NCI-H1417 (cell line): Measurements from ENCODE around the gene FAM136A.
"Not testable (repeated sequence)": the region's sequence is repeated elsewhere in the genome, so short reads cannot be mapped to it uniquely, and the experiment has no call there.

ENCODE experiments used
- DNase-seq, 3 experiments: peaks; one replicate each; lab custom pipeline; 2025; lab: John Stamatoyannopoulos, UW

The FAM136A gene

DNA sequence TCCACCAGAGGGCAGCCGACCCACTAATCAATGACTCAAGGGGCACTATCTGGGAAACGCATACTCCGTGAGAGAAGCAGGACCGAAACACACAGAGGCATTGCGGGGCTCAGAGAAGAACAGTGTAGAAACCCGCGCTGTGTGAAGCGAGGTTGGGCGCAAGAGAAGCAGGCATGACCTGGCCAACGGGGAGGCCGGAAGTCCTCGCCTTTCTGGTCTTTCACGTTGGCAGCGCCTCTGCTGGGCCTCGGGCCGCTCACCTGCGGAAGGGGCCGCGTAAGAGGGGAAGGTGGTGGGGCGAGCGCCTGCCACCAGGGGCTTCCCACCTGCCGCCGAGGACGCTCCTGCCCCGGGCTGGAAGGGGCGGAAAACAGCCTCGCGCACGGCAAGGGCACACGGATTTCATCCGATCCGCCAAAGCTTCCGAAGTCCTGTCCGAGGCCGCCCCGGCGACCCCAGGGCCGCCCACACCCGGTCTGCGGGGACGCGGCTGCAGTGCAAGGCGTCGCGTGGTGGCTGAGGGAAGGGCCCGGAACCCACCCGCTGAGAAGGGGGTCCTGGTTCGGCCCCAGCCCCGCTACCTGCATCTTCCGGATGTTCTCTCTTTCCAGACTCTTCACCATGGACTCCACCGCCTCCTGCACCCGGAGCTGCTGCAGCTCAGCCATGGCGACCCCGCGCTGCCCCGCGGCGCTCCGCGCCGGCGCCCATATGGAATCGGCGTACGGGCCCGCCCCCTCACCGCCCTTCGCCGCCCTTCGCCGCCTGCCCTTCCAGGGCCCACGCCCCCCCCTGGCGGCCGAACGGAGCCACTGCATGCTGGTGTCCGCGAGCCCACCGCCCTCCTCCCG, at the start of gene FAM136A:
Gene FAM136A (minus strand): TSS at position 724 of the 851 bp plus-strand sequence. CDS start 56 bp downstream, at position 668.
- peak; percentile 92 to 94 (median 93) for DNase-seq

DNA sequence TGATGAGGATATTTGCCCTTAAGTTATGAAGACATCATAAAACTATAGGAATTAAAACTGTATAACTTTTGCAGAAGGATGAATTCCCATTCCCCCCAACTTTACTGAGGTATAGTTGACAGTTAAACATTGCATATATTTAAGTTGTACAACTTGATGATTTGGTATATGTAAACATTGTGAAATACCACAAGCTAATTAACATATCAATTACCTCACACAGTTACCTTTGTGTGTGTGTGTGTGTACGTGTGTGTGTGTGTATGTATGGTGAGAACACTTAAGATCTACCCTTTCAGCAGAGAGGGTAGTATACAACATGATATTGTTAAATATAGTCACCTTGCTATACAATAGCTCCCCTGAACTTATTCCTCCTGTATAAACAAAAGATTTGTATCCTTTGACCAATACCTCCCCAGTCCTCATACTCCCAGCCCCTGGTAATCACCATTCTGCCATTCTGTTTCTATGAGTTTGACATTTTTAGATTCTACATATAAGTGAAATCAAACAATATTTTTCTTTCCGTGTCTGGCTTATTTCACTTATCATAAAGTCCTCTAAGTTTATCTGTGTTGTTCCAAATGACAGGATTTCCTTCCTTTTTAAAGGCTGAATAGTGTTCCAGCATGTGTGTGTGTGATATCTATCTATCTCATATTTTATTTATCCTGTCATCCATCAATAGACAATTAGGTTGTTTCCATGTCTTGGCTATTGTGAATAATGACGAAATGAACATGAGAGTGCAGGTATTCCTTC, 48.2 kb upstream of the FAM136A start:
- no peak for DNase-seq

DNA sequence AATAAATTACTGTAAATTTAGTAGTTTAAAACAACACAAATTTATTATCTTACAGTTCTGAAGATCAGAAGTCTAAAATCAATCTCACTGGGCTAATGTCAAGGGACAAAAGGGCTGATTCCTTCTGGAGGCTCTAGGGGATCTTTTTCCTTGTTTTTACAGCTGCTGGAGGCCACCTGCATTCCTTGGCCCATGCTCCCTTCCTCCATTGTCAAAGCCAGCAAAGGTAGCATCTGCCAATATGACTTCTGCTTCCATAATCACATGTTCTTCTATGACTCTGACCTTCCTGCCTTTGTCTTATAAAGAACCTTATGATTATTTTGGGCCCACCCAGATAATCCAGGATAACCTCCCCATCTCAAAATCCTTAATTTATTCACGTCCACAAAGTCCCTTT, 46.0 kb upstream of the FAM136A start:
- no peak for DNase-seq

DNA sequence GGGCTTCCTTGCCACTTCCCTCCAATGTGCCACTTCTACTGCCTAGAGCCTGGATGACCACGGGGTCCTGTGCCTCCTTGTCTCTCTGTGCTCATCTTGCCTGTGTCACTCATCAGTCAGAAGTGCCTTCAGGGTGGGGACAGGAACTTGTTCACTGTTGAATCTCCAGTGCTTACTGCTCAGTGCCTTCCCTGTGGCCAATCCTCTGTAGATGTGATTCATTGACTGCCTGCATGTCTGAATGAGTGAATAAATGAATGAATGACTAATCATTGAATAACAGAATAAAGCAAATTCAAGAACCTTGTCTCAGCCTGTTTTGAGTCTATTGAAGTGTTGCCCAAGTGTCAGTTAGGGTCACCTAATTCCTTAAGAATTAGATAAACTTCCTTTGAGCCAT, 42.3 kb upstream of the FAM136A start:
- DNase-seq = no peak

DNA sequence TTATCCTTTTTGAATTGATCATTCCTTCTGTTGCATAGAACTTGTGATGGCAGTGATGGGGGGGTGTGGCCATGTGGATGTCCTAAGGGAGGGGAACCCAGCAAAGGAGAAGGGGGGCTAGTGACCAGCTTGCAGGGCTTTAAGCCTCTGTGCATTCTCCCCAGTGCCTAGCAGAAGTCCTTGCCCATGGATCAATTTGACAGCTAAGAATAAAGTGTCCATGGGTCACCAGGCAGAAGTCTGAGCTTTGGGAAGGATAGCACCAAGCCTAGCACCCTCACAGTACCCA, 39.6 kb upstream of the FAM136A start:
- DNase-seq = no peak

DNA sequence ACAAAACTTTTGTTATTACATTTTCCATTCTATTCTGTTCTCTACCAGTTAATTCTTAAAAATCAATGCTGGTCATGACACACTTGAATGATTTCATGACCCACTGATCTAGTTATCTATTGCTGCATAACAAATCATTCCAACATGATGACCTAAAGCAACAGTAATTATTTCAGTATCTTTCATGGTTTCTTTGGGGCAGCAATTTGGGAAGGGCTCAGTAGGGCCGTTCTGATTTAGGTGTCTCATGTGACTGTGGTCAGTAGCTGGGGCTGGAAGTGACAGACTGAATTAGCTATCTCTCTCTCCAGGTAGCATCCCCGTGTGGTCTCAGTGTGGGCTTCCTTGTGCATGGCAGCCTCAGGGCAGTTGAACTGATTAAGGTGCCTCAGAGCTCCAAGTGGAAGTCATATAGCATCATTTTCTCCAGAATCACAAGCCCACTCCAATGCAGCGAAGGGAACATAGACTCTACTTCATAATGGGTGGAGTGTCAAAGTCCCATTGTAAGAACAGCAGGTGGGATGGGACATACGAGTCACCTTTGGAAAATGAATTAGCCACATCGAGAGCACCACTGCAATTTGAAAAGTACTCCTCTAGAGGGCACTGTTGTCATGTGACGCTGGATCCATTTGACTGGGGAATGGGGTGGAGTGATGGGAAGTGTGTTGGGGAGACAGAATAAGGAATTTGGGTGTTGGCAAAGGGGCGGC, 39.1 kb upstream of the FAM136A start:
- DNase-seq = peak; percentile 58 to 87 (median 85)

DNA sequence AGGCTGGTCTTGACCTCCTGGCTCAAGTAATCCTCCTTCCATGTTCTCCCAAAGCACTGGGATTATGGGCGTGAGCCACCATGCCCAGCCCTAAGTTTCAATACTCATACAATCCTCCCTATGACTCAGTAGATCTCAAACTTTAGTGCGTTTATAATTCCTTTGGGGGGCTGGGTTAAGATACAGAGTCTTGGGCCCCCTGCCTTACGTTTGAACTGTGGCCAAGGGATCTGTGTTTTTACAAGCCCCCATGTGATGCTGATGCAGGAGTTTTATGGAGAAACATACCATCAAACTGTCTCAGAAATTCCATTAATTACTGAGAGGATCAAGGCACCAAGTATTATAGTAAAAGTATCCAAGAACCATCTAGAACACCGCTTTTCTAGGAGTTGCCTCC, 38.2 kb upstream of the FAM136A start:
- no peak for DNase-seq

DNA sequence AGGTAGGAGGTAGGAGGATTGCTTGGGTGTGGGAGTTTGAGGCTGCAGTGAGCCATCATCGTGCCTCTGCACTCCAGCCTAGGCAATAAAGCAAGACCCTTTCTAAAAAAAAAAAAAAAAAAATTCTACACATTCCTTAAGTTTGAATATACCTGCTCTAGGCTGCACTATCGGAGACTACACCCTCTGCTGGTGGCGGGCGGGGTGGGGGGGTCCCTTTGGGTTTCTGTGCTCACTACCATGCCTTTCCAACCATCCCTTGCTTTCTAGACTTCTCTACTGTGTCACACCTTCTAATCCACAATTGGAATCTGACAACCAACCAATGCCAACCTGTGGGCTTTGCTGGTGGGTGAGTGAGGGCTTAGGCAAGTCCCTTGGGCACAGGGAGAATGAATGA, 34.7 kb upstream of the FAM136A start:
- no peak for DNase-seq

DNA sequence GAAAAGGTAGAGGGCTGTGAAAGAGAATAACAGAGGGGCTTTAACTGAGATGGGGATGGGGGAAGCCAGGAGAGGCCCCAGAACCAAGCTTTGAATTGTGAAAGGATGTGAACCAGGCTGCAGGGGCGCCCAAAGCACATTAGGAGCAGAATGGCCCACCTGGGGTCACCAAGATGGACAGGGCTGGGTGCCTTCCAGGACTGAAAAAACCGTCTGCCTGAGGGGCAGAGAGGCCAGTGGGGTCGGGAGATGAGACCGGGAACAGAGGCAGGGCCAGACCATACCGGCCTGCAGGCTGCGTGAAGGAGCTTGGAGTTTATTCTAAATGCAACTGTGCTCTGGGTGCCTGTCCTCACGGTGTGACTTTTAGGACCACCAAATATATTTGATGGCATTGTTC, 29.1 kb upstream of the FAM136A start:
- DNase-seq = no peak

DNA sequence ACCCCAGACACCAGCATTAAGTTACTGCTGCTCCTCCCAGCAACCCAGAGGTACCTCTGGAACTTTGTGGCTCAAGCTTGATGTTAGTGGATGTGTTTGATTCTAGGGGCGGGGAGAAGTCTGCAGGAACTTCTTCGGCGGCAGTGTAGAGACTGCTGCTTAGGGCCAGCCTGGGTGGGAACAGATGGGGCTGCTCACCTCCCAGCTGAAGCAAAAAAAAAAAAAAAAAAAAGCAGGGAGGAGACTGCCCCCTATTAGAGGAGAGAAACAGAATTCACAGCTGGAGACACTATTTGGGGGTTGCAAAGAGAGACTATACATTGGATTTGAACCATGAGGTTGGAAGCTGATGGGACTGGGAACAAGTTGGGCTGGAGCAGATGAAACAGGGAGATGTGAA, 28.6 kb upstream of the FAM136A start:
- no peak for DNase-seq

DNA sequence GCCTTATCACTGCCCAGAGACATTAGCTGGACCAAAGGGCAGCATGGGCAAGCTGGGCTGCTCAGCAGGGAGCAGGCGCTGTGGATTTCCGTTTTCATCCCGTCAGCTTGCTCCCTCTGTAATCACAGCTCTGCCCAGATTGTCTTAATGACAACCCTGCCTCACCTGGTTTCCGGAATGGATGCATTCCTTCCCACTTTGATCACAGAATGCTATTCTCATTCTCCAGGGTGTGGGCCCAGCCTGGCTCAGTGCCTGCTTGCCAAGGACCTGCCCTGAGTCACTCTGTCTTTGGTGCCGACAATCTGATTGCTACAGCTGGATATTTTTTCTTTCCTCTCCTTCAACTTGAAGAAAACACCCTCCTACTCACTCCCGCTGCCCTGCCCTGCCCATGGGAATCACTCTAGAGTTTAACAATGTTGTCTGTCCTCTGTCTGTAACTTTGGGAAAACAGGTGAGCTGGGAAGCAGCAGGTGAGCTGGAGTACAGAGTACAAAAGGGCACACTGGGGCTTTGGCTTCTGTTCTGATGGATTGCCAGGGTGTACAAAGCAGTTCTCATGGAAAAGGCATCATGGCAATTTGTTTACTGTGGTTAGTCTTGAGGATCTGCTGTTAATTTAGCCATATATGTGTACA, 27.2 kb upstream of the FAM136A start:
- DNase-seq = peak in 2 of 3 experiments; percentile 66 to 90

DNA sequence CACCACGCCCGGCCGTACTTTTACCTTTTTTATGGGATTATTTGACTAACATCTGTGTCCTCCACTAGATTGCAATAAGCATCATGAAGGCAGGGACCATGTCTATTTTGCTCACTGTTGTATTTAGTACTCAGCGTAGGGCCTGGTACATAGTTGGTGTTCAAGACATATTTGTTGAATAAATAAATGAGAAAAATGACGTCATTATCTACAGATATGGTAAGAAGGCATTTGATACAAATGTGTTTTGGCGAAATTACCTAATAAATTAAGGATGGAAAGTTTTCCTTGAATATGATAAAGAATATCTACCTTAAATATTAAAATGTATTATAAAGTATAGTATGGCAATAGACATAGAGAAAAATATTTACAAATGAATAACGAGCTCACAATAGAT, 24.0 kb upstream of the FAM136A start:
- DNase-seq = no peak

DNA sequence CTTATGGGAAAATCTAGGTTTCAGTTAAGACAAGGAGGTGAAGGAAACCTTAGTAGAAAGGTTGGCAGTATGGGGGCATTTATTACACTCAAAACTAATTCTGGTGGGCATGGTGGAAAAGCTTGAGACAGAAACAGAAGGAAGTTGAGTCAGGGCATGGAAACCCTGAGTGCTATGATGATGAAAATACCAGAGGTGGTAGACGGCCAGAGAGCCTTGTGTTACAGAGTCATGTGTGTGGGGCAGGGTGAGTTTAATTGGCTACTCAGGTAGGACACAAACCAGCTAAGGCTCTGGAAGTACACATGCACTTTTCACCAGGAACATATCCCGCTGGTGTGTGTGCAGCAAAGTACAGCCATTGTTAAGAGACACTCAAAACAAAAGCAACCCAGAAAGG, 20.7 kb upstream of the FAM136A start:
- no peak for DNase-seq

DNA sequence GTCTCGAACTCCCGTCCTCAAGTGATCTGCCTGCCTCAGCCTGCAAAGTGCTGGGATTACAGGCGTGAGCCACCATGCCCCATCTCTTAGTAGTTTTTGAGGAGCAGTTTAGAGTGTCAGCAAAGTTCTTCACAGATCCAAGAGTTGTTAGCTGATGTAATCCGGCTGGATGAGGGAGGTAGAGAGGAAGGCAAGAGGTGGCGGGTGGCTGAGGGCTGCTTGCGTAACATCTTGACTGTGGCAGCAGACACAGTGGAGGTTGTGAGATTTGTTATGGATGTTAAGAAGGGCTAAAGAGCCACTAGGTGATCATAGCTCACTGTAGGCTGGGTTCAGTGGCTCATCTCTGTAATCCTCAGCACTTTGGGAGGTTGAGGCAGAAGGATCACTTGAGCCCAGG, 19.5 kb upstream of the FAM136A start:
- no peak for DNase-seq

DNA sequence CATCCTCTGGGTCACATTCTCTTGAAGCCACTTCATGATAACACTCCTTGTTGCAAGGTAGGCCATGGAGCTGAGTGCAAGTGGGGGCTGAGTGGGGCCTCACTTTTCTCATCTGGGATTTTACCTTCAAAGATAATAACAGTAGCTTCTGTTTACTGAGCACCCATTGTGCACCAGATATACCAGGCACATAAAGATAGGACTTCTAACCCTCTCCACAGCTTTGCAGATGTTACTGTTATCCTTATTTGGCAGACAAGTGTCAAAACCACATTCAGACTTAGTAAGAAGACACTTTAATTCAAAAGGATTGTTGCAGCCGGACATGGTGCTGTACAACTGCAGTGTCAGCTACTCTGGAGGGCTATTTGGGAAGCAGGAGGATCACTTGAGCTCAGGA, 12.8 kb upstream of the FAM136A start:
- DNase-seq = no peak

DNA sequence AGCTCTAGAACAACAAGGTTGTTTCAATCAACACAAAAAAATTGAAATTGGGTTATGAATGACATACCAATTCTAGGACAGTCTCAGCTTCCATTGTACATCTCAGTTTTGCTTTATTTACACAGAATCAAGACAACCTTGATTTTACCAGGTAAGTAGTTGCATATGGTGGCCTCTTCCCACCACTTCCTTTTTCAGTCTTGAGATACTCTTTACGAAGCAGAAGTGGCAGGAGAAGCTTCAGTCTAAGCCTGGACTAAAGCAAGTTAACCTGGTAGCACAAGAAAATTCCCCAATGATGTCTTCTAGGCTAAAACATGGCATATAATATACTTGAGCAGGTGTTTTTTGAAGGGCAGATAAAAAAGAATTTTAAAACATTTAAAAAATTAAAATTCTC, 10.7 kb upstream of the FAM136A start:
- no peak for DNase-seq

DNA sequence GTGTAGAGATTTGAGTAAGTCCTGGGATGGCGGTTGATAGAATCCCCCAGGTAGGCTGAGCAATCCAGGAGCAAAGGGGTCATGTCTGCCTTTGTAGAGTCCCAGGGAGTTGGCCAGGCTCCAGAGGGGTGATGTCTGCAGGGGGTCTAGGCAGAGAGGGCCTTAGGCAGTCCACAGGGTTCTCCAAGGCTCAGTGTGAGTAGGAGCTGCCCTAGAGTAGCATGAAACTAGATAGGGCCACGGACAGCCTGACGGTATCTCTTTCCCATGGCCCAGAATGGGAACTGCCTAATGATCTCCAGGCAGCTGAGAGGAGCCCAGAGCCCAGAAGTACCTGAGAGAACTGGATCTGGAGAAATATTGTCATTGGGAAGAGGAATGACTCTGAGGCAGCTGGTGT, 9.0 kb upstream of the FAM136A start:
- no peak for DNase-seq

DNA sequence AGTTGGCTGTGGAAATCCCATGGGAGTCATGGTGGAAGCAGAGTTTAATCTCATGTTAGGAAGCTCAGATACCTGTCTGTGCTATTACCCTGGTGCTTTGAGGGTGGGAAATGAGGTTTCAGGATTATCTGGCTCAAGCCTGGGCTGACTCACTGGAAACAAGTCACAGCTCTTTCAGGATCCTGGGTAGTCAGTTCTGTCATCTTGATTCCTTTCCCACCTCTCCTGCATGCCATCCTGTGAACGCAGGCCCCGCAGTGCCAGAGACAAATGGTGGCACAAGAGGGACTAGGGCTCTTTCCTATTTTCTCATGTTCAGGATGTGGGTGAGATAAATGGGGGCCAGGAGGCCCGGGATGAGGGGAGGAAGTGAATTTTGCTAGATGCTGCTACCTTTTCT, 3.7 kb upstream of the FAM136A start:
- peak in 1 of 3 experiments; percentile 14 for DNase-seq

DNA sequence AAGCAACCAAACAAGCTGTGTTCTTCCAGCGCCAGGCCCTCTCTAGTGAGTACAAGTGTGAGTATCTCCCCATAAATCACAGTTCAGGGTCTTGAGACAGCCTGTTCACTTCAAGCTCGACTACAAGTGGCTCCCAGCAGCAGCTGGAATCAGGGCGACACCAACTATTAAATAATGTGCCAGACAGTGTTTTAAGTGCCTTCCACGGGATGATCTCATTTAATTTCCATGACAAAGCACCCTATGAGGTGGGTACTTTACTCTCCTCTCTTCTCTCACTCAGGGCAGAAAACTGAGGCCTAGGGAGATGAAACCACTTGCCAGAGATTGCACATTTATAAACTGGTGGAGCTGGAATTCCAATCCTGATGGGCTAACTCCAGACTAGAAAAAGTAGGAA, 2.6 kb upstream of the FAM136A start:
- peak; percentile 54 to 96 (median 88) for DNase-seq

DNA sequence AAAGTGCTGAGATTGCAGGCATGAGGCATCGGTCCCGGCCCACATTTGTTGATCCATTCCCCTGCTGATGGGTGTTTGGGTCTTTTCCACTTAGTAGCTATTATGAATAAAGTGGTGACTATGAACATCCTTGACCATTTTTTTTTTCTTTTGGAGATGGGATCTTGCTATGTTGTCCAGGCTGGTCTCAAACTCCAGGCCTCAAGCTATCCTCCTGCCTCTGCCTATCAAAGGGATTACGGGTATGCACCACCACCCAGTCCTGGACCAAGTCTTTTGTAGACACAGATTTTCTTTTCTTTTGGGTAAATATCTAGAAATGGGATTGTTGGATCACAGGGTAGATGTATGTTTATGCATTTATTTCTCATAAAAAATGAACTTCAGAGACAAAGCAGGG, 1.3 kb upstream of the FAM136A start:
- DNase-seq = peak in 1 of 3 experiments; percentile 7

DNA sequence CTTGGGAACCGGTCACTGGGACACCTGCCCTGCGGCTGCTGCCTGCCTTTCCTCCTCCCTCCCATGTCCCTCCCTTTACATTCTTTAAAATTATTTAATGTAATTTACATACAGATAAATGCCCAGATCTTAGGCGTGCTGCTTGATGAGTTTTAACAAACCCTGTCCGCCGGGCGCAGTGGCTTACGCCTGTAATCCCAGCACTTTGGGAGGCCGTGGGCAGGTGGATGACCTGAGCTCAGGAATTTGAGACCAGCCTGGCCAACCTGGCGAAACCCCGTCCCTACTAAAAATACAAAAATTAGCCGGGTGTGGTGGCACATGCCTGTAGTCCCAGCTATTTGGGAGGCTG, 304 bp upstream of the FAM136A start:
- DNase-seq = not testable (repeated sequence)

DNA sequence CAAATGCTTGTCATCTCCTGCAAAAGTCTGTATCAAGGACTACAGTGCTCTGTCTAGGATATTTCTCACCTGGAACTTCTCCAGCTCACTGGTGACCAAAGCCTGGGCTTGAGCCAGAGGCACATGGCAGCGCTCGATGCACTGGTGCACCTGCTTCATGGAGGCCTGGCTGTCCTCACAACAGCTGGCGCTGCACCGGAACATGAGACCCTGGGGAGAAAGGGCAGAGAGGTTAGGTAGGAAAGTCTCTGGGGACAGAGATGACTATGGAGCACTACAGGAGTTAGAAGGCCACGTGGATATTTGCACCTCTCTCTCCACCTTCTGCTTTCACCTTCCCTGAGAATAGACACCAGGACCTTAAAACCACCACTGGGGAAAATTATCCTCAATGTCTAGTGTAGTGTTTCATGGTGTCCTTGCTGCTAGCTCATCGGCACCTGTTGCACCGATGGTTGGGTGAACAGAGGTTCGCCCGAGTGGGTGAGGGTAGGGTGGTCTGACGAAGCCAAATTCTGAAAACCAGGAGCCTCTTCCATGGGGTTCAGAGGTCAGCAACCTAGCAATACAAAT, 1.0 kb downstream of the FAM136A start:
- DNase-seq = no peak
